Epithelial cell of proximal tubule (primary cell): ENCODE measurements around the gene PLEKHG3. TPM values are rescaled to one million over a fixed set of nuclear protein-coding genes. Genes with fewer than 3 reads are reported as not detected.
A peak's percentile ranks its signal among the peaks of the same experiment; 100 is the strongest.

Source experiments
- DNase-seq: peaks from one replicate; pipeline ENCODE4 v3.0.0-alpha.2; 2011; ENCODE audit warnings: low read depth
- H3K4me3 ChIP-seq: 2 replicates; pipeline ENCODE4 v1.5.1; 2011; ENCODE audit warnings: low read depth, mild to moderate bottlenecking, low read length
- total RNA-seq: library from RNA; depleted of rRNA; stranded (reverse); fragments of >200 nt; gene quantifications from 2 replicates; pipeline ENCODE4 v1.2.3, GENCODE V29; 2015
- TF ChIP-seq, protein P1 (sequence below): conservative IDR thresholded peaks from 2 replicates; pipeline ENCODE4 v1.5.1; 2012; ENCODE audit warnings: low read depth, mild to moderate bottlenecking, low read length

PLEKHG3 gene
- total RNA-seq, 1 donor from 2014 or later = 48.1 TPM

DNA sequence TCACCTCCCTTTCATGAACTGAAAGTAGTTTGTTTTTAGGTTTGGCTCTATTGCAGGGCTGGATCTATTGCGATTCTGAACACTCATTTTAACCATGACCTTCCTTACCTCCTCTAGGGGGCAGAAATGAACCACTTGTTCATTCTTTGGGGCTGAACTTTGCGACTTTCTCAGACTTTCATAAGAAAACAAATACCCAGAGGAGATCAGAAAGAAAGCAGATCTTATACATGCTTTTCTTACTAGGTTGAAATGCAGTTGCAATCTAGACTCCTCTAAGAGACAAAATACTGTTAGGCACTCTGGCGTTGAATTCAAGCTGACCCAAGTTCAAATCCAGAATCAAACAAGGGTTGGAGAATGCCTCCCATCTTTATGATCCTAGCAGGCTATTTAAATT, 32.6 kb upstream of the PLEKHG3 start:
- TF ChIP-seq, protein P1, sequence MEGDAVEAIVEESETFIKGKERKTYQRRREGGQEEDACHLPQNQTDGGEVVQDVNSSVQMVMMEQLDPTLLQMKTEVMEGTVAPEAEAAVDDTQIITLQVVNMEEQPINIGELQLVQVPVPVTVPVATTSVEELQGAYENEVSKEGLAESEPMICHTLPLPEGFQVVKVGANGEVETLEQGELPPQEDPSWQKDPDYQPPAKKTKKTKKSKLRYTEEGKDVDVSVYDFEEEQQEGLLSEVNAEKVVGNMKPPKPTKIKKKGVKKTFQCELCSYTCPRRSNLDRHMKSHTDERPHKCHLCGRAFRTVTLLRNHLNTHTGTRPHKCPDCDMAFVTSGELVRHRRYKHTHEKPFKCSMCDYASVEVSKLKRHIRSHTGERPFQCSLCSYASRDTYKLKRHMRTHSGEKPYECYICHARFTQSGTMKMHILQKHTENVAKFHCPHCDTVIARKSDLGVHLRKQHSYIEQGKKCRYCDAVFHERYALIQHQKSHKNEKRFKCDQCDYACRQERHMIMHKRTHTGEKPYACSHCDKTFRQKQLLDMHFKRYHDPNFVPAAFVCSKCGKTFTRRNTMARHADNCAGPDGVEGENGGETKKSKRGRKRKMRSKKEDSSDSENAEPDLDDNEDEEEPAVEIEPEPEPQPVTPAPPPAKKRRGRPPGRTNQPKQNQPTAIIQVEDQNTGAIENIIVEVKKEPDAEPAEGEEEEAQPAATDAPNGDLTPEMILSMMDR = peak; percentile 87
- H3K4me3 ChIP-seq = no peak overlapping the region
- DNase-seq = no peak

DNA sequence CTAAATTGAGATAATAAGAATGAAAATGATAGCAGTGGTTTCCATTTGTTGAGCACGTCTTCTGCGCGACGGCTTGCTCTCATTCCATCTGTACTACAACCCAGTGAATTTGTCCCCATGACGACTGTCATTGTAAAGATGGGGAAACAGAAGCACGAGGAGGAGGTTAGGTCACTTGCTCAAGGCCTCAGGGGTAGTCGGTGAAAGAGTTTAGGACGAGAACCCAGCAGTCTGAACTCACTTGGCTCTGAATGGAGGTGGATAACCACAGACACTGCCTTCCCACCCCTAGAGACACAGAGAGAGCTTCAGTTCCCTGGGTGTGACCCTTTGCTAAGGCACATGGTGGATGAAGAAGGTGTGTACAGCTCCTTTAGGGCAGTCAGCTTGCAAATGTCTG, 30.9 kb upstream of the PLEKHG3 start:
- TF ChIP-seq, protein P1 = no peak
- DNase-seq = no peak
- H3K4me3 ChIP-seq = no peak overlapping the region

DNA sequence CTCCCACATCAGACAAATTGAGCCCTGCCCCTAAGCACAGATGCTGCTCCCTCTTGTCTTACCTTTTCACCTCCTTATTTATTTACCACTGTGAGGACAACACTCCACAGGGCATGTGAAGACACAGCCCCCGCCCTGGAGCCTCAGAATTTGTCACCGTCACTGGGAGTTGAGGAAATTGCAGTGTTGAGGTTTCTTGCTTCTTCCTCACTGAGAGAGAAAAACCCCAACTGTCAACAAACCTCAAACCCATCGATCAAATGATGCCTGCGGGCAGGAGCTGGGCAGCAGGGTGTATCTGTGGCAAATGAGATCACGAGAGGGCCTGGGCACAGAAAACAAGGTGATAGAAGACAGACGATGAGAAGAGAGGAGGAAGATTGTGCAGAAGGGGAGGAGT, 30.5 kb upstream of the PLEKHG3 start:
- H3K4me3 ChIP-seq = no peak overlapping the region
- no peak for DNase-seq
- TF ChIP-seq, protein P1 = no peak

DNA sequence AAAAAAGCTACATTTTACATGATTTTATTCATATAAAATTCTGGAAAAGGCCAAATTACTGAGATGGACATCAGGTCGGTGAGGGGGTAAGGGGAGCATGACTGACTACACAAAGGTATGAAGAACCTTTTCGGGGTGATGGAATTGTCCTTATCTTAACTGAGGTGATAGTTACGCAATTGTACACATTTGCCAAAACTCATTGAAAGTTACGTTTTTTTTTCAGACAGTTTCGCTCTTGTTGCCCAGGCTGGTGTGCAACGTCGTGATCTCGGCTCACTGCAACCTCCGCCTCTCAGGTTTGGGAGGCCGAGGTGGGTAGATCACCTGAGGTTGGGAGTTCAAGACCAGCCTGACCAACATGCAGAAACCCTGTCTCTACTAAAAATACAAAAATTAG, 29.4 kb upstream of the PLEKHG3 start:
- DNase-seq = no peak
- TF ChIP-seq, protein P1 = no peak
- no peak overlapping the region for H3K4me3 ChIP-seq

DNA sequence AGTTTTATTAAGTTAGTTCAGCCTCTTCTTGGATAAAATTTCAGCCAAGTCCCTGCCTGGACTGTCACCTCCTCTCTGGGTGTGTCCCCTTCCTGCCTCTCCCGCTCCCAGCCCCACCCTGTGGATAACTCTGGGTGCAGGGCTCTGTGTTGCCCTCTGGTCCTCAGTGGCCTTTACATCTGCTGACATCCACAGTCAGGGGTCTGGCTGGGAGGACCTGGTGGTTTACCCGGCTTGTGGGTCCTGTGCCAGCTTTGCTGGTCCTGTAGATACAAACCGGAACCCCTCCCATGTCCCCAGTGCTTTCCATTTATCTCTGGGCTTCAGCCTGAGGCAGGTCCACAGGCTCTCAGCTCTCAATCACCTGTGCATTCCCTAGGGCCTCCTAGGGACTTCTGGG, 28.9 kb upstream of the PLEKHG3 start:
- TF ChIP-seq, protein P1 = no peak

DNA sequence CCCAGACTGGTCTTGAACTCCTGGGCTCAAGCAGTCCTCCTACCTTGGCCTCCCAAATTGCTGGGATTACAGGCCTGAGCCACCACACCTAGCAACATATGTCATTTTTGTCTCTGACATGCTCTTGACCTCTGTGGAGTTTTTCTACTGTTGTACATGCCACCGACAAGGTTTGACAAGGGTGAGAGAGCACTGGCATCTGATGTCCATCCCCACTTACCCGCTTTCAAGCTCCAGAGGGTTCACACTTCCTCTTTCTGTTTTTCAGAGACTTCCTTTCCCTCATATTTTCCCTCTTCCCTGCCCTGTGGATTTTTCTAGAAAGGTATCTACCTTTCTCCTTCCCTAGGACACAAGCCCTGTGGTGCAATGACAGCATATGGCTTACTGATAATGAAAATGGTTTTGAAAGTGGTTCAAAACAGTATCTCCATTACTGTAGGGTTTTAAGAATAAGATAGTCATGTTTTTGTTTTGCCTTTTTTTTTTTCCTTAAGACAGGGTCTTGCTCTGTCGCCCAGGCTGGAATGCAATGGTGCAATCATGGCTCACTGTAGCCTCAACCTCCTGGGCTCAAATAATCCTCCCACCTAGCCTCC, 27.7 kb upstream of the PLEKHG3 start:
- DNase-seq = peak; percentile 42
- TF ChIP-seq, protein P1 = no peak
- no peak overlapping the region for H3K4me3 ChIP-seq

More for the DNA sequence above, 28.9 kb upstream of the PLEKHG3 start:
- H3K4me3 ChIP-seq = no peak overlapping the region
- DNase-seq = no peak

DNA sequence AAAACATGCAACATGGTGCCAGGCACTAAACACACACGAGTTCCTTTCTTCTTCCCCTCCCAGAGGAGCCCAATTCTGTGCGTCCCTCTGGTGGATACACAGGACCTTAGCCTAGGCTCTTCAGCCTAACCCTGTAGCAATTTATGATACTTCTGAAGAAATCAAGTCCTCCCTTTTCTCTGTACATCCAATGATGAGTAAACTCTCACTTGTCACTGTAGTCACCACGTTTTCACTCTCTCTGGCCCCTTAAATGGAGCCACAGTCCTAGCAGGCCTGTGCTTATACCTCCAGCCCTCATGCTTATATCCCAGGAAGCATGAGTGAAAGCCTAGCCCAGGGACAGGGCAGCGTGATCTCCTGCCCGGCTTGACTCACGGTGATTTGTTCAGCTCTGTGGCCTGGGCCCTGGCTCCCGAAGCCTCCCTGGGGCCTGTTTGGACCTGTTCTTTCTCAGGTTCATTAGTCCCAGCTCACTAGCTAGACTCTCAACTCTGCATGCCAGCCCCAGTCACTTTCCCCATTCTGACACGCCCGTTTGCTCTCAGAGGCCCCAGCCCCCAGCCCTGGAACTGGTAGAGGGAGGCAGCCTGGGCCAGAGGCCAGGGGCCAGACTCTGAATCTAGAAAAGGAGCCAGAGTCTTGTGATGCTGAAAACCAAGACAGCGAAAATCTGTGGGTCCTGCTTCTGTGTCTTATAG, 24.1 kb upstream of the PLEKHG3 start:
- TF ChIP-seq, protein P1 = peak; percentile 21
- H3K4me3 ChIP-seq = no peak overlapping the region
- DNase-seq = peak; percentile 89
